Stimulated activated CD8-positive, alpha-beta memory T cell treated with anti-CD3 and anti-CD28 coated beads, Interleukin-12 subunit alpha, Interleukin-12 subunit beta, amount 100 ng/mL, for 24 hours (primary cell): ENCODE measurements around the gene TEX13D.

Experiments used
- DNase-seq: peaks from one replicate; pipeline ENCODE4 v3.0.0-alpha.2; 2020; ENCODE audit errors: extremely low read depth

Gene TEX13D

GRCh38 chrX:124348182-124348581, 15.7 kb downstream of the TEX13D start:
- no peak for DNase-seq

- no peak for DNase-seq
These were observed 16.5 kb downstream of the TEX13D start for GRCh38 chrX:124348885-124349453.

- no peak for DNase-seq
These were observed 22.2 kb downstream of the TEX13D start for GRCh38 chrX:124354648-124355047.

GRCh38 chrX:124358800-124359383, 26.4 kb downstream of the TEX13D start:
- DNase-seq: no peak

- no peak for DNase-seq
These were observed 29.6 kb downstream of the TEX13D start for GRCh38 chrX:124362072-124362471.

- no peak for DNase-seq
These were observed 30.3 kb downstream of the TEX13D start for GRCh38 chrX:124362761-124363160.

- no peak for DNase-seq
These were observed 37.3 kb downstream of the TEX13D start for GRCh38 chrX:124369722-124370121.

- DNase-seq: no peak
These were observed 40.9 kb downstream of the TEX13D start for GRCh38 chrX:124373348-124373747.

GRCh38 chrX:124378643-124379042, 46.2 kb downstream of the TEX13D start:
- DNase-seq: no peak

- no peak for DNase-seq
These were observed 50.9 kb downstream of the TEX13D start for GRCh38 chrX:124383354-124383753.

- no peak for DNase-seq
These were observed 53.9 kb downstream of the TEX13D start for GRCh38 chrX:124386401-124386800.
